ENCODE measurements around the gene LNX1.

- TF ChIP-seq CTCF (conservative IDR thresholded peaks at IDR 0.05) (no peak), ZFX (IDR thresholded peaks at IDR 0.05) (no peak)
Measured at GRCh38 chr4:53586121-53586816, 5.0 kb downstream of the LNX1 start.

Measured in C4-2B (cell line).